ENCODE measurements around the gene PPP1R3A. TPM values are rescaled to one million over a fixed set of nuclear protein-coding genes. Genes with fewer than 3 reads are reported as not detected.

Gene PPP1R3A
- total and polyA plus RNA-seq, 10 of the 15 experiments (the other 5 are each of a cell fraction or from before 2014, with no cell fraction given) = not detected

- CTCF ChIA-PET = no interaction called here
- intact Hi-C loops (cut with micrococcal nuclease; ENCODE audit: unreplicated experiment) = no loop called here
- ATAC-seq (no peak), DNase-seq (ENCODE audit: low read depth, low spot score) (no peak), FAIRE-seq (no peak)
- no peaks in the 10 kb centered on the region for H3K9me3 ChIP-seq (replicated peaks; ENCODE audit: control insufficient read depth, insufficient read depth, low read length)
- H2AFZ ChIP-seq (ENCODE audit: control insufficient read depth, low read depth, low read length) = no peak overlapping the region
- no peak overlapping the region for H3K9ac ChIP-seq (ENCODE audit: control insufficient read depth, insufficient read depth, low read length)
- WGBS (ENCODE audit: insufficient coverage, insufficient replicate concordance, low lambda C conversion rate, missing lambda C conversion rate) = 0% methylated on average over 1 of the region's 1 CpG
- H4K20me1 ChIP-seq (ENCODE audit: control insufficient read depth, insufficient read depth) = no peaks in the 10 kb centered on the region
- H3K27ac ChIP-seq (ENCODE audit: control insufficient read depth, insufficient read depth) = no peak overlapping the region
- no peaks in the 10 kb centered on the region for H3K27me3 ChIP-seq (replicated peaks in 1 of 2; ENCODE audit: control insufficient read depth in 2 of 2, insufficient read depth in 2 of 2, low read length in 1 of 2)
- H3K4me3 ChIP-seq = no peak overlapping the region
- H3K79me2 ChIP-seq (ENCODE audit: control insufficient read depth, insufficient read depth, low read length) = no peaks in the 10 kb centered on the region
- no peak overlapping the region for H3K4me2 ChIP-seq (ENCODE audit: control insufficient read depth, insufficient read depth)
- H3K4me1 ChIP-seq (ENCODE audit: control insufficient read depth, insufficient read depth, low read length) = no peaks in the 10 kb centered on the region
- no TSS peak for BruUV-seq (replicated peaks)
- H3K36me3 ChIP-seq (ENCODE audit: control insufficient read depth in 2 of 2, insufficient read depth in 2 of 2, low read length in 1 of 2) = no peaks in the 10 kb centered on the region
- SMC1A ChIA-PET (ENCODE audit: uncharacterized antibody, unreplicated experiment) = no interaction called here
- in situ Hi-C loops (cut with MboI) = no loop called here
- POLR2A ChIA-PET = no interaction called here
- RAD21 ChIA-PET (ENCODE audit: unreplicated experiment) = no interaction called here
- TF ChIP-seq YBX1 (IDR thresholded peaks at IDR 0.05) = no peak
- TF ChIP-seq YY1 (IDR thresholded peaks at IDR 0.05; ENCODE audit: low read depth, low read length) = no peak
- no peak for TF ChIP-seq HDAC6 (IDR thresholded peaks at IDR 0.05; ENCODE audit: unreplicated experiment)
- no peak for TF ChIP-seq CEBPZ (IDR thresholded peaks at IDR 0.05; ENCODE audit: low read depth, low read length)
- no peak for TF ChIP-seq ZNF687 (IDR thresholded peaks at IDR 0.05)
- no peak for TF ChIP-seq SIN3A (IDR thresholded peaks at IDR 0.05; ENCODE audit: low read depth, low read length)
- TF ChIP-seq PRDM15 (CRISPR knock-in tag; IDR thresholded peaks at IDR 0.05) = no peak
- no peak for TF ChIP-seq KAT2A (conservative IDR thresholded peaks at IDR 0.05; ENCODE audit: control insufficient read depth, low read depth, low read length)
- TF ChIP-seq RB1 (IDR thresholded peaks at IDR 0.05; ENCODE audit: borderline replicate concordance) = no peak
- no peak for TF ChIP-seq JUNB (IDR thresholded peaks at IDR 0.05)
- TF ChIP-seq EGR1 (IDR thresholded peaks at IDR 0.05; ENCODE audit: borderline replicate concordance in 1 of 2, low read depth in 2 of 2, low read length in 2 of 2) = no peak
Measured at GRCh38 chr7:113891828-113892227, 27.0 kb downstream of the PPP1R3A start.
